SH-SY5Y (cell line): Measurements from ENCODE around the gene TNS4.

Experiments
- GATA2 ChIP-seq: IDR thresholded peaks from 2 replicates; pipeline ENCODE4 v1.6.1; 2011; ENCODE audit warnings: mild to moderate bottlenecking, low read depth, low read length
- GATA3 ChIP-seq: IDR thresholded peaks from 2 replicates; pipeline ENCODE4 v1.6.1; 2011; ENCODE audit warnings: low read depth, mild to moderate bottlenecking, low read length, moderate library complexity

- TF ChIP-seq GATA2 (no peak), GATA3 (no peak)
Measured at GRCh38 chr17:40501499-40501911, at the start of gene TNS4.
